ENCODE data around the gene PYGB.

PYGB gene

DNA sequence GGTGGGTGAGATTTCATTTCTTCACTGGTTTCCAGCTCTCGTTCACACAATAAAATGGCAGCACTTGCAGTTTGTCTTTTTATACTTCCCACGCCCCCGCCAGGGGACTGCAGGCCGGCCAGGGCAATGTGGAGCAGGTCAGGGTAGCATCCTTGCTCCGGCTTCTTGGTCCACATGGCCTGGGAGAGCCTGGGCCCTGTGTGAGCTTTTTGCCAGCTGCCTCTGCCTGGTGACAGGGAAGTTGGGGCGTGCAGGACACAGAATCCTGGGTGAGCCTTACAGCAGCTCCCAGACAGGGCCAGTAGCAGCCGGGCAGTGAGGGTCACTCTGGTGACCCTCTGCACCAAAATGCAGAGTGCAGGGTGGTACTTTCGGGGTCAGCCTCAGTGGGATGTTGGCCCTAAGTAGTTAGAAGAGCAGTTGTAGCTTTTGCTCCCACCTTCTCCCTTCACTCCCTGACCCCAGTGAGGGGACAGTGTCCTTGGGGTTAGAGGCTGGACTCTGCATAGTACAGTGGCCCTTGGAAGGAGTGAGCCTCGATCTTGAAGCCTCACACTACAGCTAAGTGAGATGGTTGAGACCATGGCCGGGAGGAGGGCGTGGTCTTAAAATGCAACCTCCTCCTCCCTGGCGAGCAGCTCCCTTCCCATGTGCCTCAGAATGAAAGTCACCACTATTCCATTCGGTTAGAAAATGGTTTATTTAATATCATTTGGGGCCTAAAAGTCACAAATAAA lies 23.8 kb downstream of the PYGB start:
- no peak for DNase-seq (ENCODE audit: low spot score in 2 of 2)
- in situ Hi-C loops (cut with MboI; ENCODE audit: low sequenced_read_pairs) = no loop called here
- peaks cover 17% of the 10 kb centered on the region for H3K36me3 ChIP-seq (replicated peaks)
- no peaks in the 10 kb centered on the region for H3K27me3 ChIP-seq (ENCODE audit: low read depth)
- no peaks in the 10 kb centered on the region for H3K9me3 ChIP-seq
- no peaks in the 10 kb centered on the region for H3K4me1 ChIP-seq
- H3K4me3 ChIP-seq = no peak overlapping the region

DNA sequence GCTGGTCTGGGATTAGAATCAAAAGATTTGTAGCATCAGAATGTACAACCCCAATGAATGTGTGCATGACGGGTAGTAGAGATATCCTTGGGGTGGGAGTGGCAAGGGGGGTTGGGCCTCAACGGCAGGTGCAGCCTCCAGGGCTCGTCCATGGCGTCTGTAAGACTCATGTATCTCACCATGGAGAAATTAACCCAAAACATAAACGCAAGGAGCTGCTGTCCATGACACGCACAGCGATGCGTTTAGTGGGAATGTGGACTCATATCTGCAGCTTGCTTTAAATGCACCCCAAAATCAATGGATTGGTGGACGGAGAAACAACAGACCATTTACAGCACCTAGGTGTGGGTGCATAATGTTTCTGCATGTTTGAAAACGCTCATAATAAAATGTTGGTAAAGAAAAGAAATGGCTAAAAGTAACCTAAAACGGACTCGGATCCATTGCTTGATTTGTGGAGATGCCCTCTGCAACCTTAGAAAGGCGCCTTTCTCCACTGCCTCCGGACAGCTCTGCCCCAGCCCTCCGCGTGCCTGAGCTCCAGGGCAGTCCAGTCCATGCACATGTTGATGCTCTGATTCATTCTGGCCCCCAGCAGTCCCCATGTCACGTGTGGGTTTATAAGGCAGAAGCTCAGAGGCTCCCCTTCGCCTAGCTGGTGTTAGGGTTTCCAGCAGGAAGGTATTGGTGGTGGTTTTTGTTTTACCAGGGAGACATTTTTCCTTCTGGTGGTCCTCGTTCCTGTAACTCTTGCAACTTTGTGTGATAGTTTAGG lies 24.5 kb downstream of the PYGB start:
- Histone ChIP-seq H3K36me3 (replicated peaks) (peaks cover 20% of the 10 kb centered on the region), H3K4me3 (no peak overlapping the region), H3K27me3 (ENCODE audit: low read depth) (no peaks in the 10 kb centered on the region), H3K4me1 (no peaks in the 10 kb centered on the region), H3K9me3 (no peaks in the 10 kb centered on the region)
- in situ Hi-C loops (cut with MboI; ENCODE audit: low sequenced_read_pairs) = no loop called here
- DNase-seq (ENCODE audit: low spot score in 2 of 2) = no peak

DNA sequence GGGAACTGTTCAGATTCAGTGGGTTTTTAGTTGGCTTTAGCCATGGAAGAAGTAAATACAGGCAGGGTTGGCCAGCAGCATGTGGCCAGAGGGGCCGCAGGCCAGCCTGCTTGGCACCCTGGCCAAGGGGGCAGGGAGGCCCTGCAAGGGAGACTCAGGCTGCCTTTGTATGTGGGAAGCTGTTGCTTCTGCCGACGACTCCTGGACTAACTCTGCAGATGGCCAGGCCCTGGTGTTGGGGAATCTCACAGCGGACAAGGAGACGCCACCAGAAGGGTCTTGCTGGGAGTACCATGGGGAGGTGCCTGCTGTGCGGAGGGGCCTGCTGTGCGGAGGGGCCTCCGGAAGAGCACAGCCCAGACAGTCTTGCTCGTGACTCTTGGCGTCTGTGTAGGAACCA lies 25.2 kb downstream of the PYGB start:
- peaks cover 22% of the 10 kb centered on the region for H3K36me3 ChIP-seq (replicated peaks)
- H3K4me1 ChIP-seq = no peaks in the 10 kb centered on the region
- H3K4me3 ChIP-seq = no peak overlapping the region
- H3K27me3 ChIP-seq (ENCODE audit: low read depth) = no peaks in the 10 kb centered on the region
- in situ Hi-C loops (cut with MboI; ENCODE audit: low sequenced_read_pairs) = no loop called here
- DNase-seq (ENCODE audit: low spot score in 2 of 2) = no peak
- H3K9me3 ChIP-seq = no peaks in the 10 kb centered on the region

DNA sequence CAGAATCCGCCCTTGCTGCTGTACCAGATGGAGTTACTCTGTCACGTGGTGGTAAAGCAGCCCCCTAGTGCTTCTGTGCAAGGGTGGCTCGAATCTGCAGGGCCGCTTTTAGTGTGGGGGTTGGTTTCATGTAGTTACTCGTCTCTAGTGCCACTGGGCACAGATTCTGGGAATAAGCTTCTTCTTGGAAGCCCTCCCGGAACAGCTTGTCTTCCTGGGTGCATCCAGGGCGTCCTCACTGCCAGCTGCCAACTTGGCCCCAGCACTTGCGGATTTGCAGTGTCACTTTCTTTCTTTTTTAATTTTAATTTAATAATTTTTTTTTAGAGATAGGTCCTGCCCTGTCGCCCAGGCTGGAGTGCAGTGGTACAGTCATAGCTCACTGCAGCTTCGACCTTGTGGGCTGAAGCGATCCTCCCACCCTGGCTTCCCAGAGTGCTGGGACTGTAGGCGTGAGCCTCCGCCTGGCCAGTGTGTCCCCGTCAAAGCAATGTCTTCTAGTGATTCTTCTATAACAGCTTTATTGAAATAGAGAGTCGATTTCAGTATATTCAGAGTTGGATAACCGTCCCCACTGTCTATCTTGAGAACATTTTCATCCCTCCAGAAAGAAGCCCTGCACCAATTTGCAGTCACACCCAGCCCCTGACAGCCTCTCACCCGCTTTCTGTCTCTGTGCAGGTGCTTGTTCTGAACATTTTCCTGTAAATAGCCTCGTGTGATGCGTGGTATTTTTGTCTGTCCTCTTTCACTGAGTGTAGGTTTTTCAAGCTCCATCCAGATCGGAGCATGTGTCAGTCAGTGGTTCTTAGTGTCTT lies 25.9 kb downstream of the PYGB start:
- in situ Hi-C loops (cut with MboI; ENCODE audit: low sequenced_read_pairs) = no loop called here

DNA sequence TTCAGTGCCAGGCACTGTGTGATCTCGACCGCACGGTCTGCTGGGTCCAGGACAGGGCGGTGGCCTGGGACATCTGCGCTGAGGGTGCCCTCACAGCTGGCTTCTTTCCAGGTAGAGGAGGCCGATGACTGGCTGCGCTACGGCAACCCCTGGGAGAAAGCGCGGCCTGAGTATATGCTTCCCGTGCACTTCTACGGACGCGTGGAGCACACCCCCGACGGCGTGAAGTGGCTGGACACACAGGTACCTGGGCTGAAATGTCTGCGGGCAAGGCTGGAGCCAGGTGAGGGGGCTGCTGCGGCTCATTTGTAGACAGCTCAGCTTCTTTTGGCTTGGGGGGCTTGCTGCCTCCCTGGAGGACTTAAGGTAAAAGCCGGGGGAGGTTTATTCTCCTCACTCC lies 26.6 kb downstream of the PYGB start:
- Histone ChIP-seq H3K4me1 (no peaks in the 10 kb centered on the region), H3K36me3 (replicated peaks) (peaks cover 23% of the 10 kb centered on the region), H3K27me3 (ENCODE audit: low read depth) (no peaks in the 10 kb centered on the region), H3K9me3 (no peaks in the 10 kb centered on the region), H3K4me3 (no peak overlapping the region)
- DNase-seq (ENCODE audit: low spot score in 2 of 2) = no peak
- in situ Hi-C loops (cut with MboI; ENCODE audit: low sequenced_read_pairs) = no loop called here

More for the DNA sequence above, 25.9 kb downstream of the PYGB start:
- Histone ChIP-seq H3K27me3 (ENCODE audit: low read depth) (no peaks in the 10 kb centered on the region), H3K9me3 (no peaks in the 10 kb centered on the region), H3K4me3 (no peak overlapping the region), H3K36me3 (replicated peaks) (peaks cover 22% of the 10 kb centered on the region), H3K4me1 (no peaks in the 10 kb centered on the region)
- no peak for DNase-seq (ENCODE audit: low spot score in 2 of 2)

DNA sequence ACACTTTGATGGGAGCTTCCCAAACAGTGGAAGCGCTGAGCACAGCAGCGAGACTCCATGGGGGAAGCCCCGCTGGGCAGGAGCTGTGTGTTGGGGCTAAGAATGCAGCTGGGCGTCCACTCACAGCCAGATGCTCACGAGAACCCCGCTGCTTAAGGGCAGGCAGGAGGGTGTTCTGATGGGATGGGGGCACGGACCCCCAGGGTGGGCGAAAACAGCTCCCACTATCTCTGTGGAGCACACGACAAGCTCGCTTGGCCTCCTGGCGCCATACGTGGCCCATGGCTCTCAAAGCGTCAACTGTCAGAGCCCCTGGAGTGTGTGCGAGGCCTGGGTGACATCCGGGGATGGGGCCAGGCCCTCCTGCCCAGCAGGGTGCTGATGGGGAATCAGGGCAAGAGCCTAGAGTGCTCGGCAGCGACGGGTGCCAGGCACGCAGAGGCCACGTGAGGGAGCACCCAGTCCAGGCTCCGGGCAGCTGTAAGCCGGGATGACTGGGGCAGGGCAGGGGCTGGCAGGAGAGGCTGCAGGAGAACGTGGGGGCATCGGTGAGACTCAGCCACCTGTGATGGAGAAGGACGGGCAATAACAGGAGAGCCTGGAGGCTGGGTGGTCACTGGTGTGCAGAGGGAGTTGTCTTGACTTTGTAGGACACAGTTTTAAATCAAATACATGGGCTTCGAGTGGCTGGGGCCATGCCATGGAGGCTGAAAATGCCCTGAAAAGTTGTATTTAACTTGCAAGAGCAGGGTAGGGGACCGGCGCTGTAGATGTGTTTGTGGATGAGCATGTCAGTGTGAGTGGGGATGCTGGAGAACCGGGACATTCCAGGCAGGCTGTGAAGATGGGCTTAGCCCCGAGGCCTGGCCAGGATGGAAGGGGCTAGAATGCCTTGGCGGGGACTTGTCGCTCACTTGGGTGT lies 27.3 kb downstream of the PYGB start:
- in situ Hi-C loops (cut with MboI; ENCODE audit: low sequenced_read_pairs) = no loop called here
- Histone ChIP-seq H3K9me3 (no peaks in the 10 kb centered on the region), H3K4me3 (no peak overlapping the region), H3K27me3 (ENCODE audit: low read depth) (no peaks in the 10 kb centered on the region), H3K4me1 (no peaks in the 10 kb centered on the region), H3K36me3 (replicated peaks) (peaks cover 30% of the 10 kb centered on the region)
- no peak for DNase-seq (ENCODE audit: low spot score in 2 of 2)

DNA sequence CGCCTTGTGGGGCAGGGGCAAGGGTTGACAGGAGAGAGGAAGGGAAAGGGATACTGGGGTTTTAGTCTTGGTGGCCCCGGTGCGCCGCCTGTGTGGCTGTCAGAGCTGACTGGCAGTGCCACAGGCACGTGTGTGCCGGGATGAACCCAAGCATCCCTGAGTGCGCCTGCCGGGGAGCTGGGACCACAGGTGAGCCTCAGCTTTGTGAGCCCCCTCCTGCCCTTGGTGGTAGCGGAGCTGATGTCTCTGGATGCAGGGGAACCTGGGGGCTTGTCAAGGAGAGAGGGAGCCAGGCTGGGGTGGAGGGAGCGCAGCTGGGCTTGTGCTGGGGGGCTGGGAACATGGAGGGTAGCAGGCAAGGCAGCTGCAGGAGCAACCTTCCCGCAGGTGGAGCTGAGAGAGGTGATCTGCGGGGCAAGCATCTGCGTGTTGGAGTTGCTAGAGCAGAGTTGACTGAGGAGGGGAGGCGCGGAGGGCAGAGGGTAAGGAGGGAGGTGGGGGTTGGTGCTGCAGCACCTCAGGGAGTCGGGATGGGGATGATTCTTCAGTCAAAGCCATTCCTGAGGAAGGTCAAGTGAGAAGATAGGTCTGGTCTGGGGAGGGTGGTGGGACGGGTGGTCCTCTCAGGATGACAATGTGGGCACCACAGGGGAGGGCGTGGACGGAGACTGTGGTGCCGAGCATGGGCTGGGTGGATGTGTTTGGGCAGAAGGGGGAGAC lies 28.1 kb downstream of the PYGB start:
- in situ Hi-C loops (cut with MboI; ENCODE audit: low sequenced_read_pairs) = no loop called here
- Histone ChIP-seq H3K4me3 (no peak overlapping the region), H3K4me1 (no peaks in the 10 kb centered on the region), H3K27me3 (ENCODE audit: low read depth) (no peaks in the 10 kb centered on the region), H3K9me3 (no peaks in the 10 kb centered on the region), H3K36me3 (replicated peaks) (peaks cover 31% of the 10 kb centered on the region)
- DNase-seq (ENCODE audit: low spot score in 2 of 2) = no peak

DNA sequence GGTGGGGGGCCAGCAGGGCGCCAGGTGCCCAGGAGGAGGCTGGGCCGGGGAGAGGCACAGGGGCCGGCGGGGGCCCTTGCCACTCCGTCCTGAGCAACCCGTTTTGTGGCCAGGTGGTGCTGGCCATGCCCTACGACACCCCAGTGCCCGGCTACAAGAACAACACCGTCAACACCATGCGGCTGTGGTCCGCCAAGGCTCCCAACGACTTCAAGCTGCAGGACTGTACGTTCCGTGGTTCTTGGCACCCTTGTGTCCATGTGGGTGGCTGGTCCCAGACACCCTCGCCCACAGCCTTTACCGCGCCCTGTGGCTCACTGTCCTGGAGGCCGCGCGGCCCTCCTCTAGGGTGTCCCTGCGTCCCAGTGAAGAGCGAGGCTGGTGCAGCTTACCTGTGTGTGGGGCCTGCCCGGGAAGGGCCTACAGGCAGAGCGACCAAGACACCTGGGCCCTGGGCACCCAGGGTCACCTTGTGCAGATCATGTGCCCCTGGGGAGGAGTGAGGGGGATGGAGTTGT lies 28.7 kb downstream of the PYGB start:
- no peaks in the 10 kb centered on the region for H3K4me1 ChIP-seq
- H3K27me3 ChIP-seq (ENCODE audit: low read depth) = no peaks in the 10 kb centered on the region
- in situ Hi-C loops (cut with MboI; ENCODE audit: low sequenced_read_pairs) = no loop called here
- peaks cover 30% of the 10 kb centered on the region for H3K36me3 ChIP-seq (replicated peaks)
- peak in 1 of 2 experiments; percentile 6 for DNase-seq (ENCODE audit: low spot score in 2 of 2)
- H3K4me3 ChIP-seq = no peak overlapping the region
- no peaks in the 10 kb centered on the region for H3K9me3 ChIP-seq

DNA sequence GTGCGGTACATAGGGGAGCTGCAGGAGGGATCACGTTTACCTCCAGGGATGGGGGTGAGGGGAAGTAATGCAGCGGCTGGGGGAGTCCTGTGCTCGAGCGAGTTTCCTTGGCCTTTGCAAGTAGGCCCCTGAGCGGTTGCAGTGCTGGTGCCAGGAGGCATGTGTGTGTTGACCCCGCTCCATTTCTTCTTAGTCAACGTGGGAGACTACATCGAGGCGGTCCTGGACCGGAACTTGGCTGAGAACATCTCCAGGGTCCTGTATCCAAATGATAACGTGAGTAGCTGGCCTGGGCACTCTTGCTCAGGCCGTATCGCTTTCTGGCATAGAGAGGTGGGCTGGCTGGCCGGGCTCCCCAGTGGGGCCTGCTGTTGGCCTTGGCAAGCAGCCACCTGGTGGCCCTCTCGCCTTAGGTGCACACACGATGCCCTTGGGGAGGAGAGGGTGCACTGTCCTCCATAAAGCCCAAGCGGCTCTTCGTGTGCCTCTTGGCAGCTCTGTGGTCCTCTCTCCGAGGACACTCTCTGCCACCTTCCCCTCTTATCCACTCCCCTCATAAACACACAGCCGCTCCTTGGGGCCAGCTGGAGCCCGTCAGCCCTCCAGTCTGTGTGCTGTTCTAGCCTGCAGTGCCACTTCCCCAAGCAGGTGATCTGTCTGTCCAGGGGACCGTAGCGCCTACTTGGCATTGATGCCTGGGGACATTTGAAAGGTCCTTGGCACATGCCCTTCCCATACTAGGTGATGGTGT lies 29.3 kb downstream of the PYGB start:
- in situ Hi-C loops (cut with MboI; ENCODE audit: low sequenced_read_pairs) = no loop called here

DNA sequence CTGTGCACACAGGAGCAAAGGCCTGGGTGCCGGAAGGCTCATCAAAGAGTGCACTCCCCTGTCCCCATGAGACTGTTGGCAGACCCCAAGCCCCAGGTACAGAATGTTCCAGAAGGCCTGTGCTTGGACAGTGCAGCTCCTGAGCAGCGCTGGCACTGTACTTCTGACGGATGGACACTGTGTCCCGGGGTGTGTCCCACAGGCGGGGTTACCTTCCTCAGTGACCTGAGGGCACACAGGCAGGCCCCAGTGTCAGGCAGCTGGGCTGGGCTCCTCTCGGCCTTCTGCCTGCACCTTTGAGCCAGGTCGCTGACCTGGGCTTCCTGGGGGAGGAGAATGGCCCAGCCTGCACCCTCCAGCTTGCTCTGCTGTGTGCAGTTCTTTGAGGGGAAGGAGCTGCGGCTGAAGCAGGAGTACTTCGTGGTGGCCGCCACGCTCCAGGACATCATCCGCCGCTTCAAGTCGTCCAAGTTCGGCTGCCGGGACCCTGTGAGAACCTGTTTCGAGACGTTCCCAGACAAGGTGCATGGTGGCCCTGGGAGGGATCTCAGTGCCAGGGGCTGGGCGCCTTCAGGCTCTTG lies 30.1 kb downstream of the PYGB start:
- in situ Hi-C loops (cut with MboI; ENCODE audit: low sequenced_read_pairs) = no loop called here
- H3K27me3 ChIP-seq (ENCODE audit: low read depth) = no peaks in the 10 kb centered on the region
- no peaks in the 10 kb centered on the region for H3K4me1 ChIP-seq
- peak in 1 of 2 experiments; percentile 6 for DNase-seq (ENCODE audit: low spot score in 2 of 2)
- no peaks in the 10 kb centered on the region for H3K9me3 ChIP-seq
- peaks cover 21% of the 10 kb centered on the region for H3K36me3 ChIP-seq (replicated peaks)
- H3K4me3 ChIP-seq = no peak overlapping the region

More for the DNA sequence above, 29.3 kb downstream of the PYGB start:
- peaks cover 25% of the 10 kb centered on the region for H3K36me3 ChIP-seq (replicated peaks)
- DNase-seq (ENCODE audit: low spot score in 2 of 2) = no peak
- H3K4me3 ChIP-seq = no peak overlapping the region
- no peaks in the 10 kb centered on the region for H3K4me1 ChIP-seq
- H3K9me3 ChIP-seq = no peaks in the 10 kb centered on the region
- no peaks in the 10 kb centered on the region for H3K27me3 ChIP-seq (ENCODE audit: low read depth)

DNA sequence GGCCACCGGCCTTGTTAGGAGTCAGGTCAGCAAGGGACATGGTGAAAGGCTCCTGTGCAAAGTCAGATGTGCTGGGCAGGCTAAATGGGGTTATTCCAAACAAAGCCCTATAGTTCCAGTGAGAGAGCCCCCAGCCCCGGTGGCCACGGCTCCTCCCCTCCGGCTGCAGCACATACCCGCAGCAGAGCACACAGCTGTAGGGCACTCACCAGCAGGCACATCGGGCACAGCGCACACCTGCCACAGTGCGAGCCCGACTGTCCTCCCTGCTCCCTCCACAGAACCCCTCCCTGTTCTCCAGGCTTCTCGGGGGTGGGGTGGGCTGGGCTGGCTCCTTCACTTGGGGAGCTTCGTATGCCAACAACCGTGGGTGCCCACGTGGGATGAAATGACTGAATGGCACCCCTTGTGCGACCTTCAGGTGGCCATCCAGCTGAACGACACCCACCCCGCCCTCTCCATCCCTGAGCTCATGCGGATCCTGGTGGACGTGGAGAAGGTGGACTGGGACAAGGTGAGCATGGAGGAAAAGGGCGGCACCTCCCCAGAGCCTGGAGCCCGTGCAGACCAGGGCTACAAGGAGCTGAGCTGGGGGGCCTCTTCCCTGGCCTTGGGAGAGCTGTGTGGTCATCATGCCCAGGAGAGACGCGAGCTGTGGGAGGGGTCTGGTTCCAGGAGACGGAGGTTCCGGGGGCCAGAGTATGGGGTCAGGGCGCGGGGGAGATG lies 30.9 kb downstream of the PYGB start:
- Histone ChIP-seq H3K27me3 (ENCODE audit: low read depth) (no peaks in the 10 kb centered on the region), H3K4me3 (no peak overlapping the region), H3K4me1 (no peaks in the 10 kb centered on the region), H3K9me3 (no peaks in the 10 kb centered on the region), H3K36me3 (replicated peaks) (peaks cover 25% of the 10 kb centered on the region)
- in situ Hi-C loops (cut with MboI; ENCODE audit: low sequenced_read_pairs) = no loop called here
- peak in 1 of 2 experiments; percentile 4 for DNase-seq (ENCODE audit: low spot score in 2 of 2)

Data from HAP-1 (cell line).